Body of pancreas (tissue), 4 donors: Measurements from ENCODE around the gene PRKAG2.

ENCODE experiments used
- CTCF ChIP-seq, 7 experiments: fragments of 450-650 bp in 4 of 7; fragments of 200-600 bp in 3 of 7; sonication (generic) in 3 of 7; IDR thresholded peaks; one replicate each; pipeline ENCODE4 v1.5.1; 2016 to 2019; ENCODE audit warnings: antibody characterized with exemption in 7 of 7
- POLR2A ChIP-seq, 3 donors: fragments of 450-650 bp; IDR thresholded peaks; one replicate each; pipeline ENCODE4 v1.6.1; 2016; ENCODE audit warnings: antibody characterized with exemption in 3 of 3, mild to moderate bottlenecking in 2 of 3

GRCh38 chr7:151614019-151614418, 262.9 kb downstream of the PRKAG2 start:
- TF ChIP-seq POLR2A (IDR thresholded peaks at IDR 0.05), result no peak
- TF ChIP-seq CTCF (IDR thresholded peaks at IDR 0.05), result no peak
